ELF-1 (cell line): ENCODE data around the gene ZBTB20.

Source experiments
- DNase-seq: peaks from one replicate; pipeline ENCODE4 v3.0.0-alpha.2; 2016; ENCODE audit warnings: low read depth, low spot score

The ZBTB20 gene

GRCh38 chr3:115089481-115089880 lies 57.6 kb downstream of the ZBTB20 start:
- no peak for DNase-seq

- no peak for DNase-seq
These were observed 59.6 kb downstream of the ZBTB20 start for GRCh38 chr3:115087512-115087911.

- no peak for DNase-seq
These were observed 60.7 kb downstream of the ZBTB20 start for GRCh38 chr3:115086344-115086743.

- no peak for DNase-seq
These were observed 61.8 kb downstream of the ZBTB20 start for GRCh38 chr3:115085197-115085865.

GRCh38 chr3:115084686-115085085 lies 62.4 kb downstream of the ZBTB20 start:
- DNase-seq: no peak

- DNase-seq: no peak
These were observed 64.8 kb downstream of the ZBTB20 start for GRCh38 chr3:115082260-115082659.

GRCh38 chr3:115081444-115081843 lies 65.6 kb downstream of the ZBTB20 start:
- DNase-seq: no peak

- DNase-seq: no peak
These were observed 69.4 kb downstream of the ZBTB20 start for GRCh38 chr3:115077501-115078250.

- DNase-seq: no peak
These were observed 72.6 kb downstream of the ZBTB20 start for GRCh38 chr3:115074502-115074901.

GRCh38 chr3:115072265-115073021 lies 74.6 kb downstream of the ZBTB20 start:
- no peak for DNase-seq

GRCh38 chr3:115071601-115072000 lies 75.5 kb downstream of the ZBTB20 start:
- no peak for DNase-seq

GRCh38 chr3:115071166-115071565 lies 75.9 kb downstream of the ZBTB20 start:
- DNase-seq: no peak

GRCh38 chr3:115068799-115069198 lies 78.3 kb downstream of the ZBTB20 start:
- no peak for DNase-seq

GRCh38 chr3:115062412-115062956 lies 84.6 kb downstream of the ZBTB20 start:
- no peak for DNase-seq

GRCh38 chr3:115062009-115062408 lies 85.1 kb downstream of the ZBTB20 start:
- DNase-seq: no peak

- DNase-seq: no peak
These were observed 94.2 kb downstream of the ZBTB20 start for GRCh38 chr3:115052906-115053305.

GRCh38 chr3:115042351-115042750 lies 104.7 kb downstream of the ZBTB20 start:
- no peak for DNase-seq

- DNase-seq: no peak
These were observed 106.3 kb downstream of the ZBTB20 start for GRCh38 chr3:115040673-115041286.

GRCh38 chr3:115040246-115040645 lies 106.8 kb downstream of the ZBTB20 start:
- no peak for DNase-seq

- no peak for DNase-seq
These were observed 108.3 kb downstream of the ZBTB20 start for GRCh38 chr3:115038817-115039216.

- DNase-seq: no peak
These were observed 124.2 kb downstream of the ZBTB20 start for GRCh38 chr3:115022835-115023398.
